Measurements from ENCODE around the gene ALPK1.
"Not testable (repeated sequence)": the region's sequence is repeated elsewhere in the genome, so short reads cannot be mapped to it uniquely, and the experiment has no call there.

The ALPK1 gene

GRCh38 chr4:112378858-112379257 is 81.7 kb downstream of the ALPK1 start:
- no peak for DNase-seq (ENCODE audit: low read depth)

- no peak for DNase-seq (ENCODE audit: low read depth)
These were observed 82.1 kb downstream of the ALPK1 start for GRCh38 chr4:112379306-112379705.

DNA sequence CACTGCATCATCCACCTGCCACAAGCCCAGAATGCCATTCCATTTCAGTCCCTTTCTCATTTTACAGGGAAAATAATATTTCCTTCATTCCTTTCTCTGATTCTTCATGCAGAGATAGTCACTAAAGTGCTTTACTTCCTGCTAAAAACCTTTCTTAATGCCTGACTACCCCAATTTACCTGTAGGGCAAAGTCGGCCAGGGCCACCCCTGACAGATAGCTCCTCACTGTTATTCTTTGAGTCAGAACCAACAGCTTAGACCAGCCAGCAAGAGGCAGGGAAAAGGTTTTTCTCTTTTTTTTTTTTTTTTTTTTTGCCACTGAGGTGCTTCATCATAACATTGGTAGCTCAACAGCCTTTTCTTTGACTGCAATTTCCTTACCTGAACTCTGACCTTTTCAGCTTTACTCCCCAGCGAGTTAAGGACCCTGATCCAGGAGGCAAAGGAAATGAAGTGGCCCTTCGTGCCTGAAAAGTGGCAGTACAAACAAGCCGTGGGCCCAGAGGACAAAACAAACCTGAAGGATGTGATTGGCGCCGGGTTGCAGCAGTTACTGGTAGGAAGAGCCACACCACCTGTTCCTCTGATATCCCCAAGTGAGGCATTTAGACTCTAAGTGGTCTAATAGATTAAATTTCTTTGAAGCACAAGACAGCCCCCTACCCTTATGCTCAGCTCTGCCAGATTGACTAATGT is 85.0 kb downstream of the ALPK1 start:
- DNase-seq (ENCODE audit: low read depth) = no peak

DNA sequence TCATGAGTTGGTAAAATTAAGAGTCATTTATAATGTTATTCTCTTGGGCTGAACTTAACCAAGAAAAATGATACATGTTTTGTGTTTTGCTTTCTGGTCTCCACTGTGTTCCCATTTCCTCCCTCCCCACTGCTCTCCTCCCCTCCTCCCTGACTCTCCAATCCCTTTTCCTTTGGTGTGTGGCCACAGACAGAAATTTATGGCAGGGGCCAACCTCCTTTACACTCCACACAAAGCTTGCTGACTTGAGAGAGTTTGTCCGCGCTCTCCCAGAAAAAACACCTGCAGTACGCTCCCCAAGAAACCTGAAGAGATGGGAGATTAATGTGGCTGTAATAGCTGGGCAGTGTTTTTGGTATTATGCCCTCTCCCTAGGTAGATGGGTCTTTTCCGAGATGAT is 88.9 kb downstream of the ALPK1 start:
- no peak for DNase-seq (ENCODE audit: low read depth)

GRCh38 chr4:112402098-112402497 is 104.9 kb downstream of the ALPK1 start:
- no peak for DNase-seq (ENCODE audit: low read depth)

DNA sequence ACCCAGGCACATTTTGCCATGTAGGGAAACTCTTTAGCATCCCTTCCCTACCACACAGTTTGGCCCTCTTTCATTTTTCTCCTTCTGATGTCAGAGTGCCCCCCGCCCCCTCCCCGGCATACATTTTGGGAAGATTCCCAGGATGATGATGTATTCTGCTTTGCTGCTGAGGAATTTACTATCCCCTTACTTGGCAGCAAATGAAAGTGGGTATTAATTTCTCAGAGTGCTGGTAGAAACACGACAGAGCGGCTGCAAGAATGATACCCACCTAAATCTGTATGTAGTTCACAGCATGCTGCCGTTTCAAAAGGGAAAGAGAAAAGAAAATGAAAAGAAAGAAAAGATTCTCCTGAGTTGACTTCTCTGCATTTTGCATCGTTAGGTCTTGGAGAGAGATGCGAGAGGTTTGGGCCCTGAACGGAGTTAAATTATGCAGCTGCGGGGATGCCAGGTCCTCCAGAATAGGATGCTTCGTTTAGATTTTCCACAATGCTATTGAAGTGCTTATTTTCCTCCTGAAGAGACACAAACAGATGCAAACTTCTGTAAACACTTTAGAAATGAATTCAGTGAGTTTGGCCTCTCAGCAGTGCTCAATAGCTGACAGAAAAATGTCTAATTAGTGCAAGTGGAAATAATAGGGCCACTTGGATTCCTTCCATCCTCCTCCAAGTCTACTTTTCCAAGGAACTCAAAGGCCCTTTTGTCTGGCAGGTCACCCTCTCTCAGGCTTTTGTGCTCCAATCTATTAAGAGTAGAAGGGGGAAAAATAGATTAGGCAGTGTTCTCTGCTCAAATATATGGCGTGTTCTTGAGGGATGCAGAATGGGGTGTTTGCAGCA is 106.2 kb downstream of the ALPK1 start:
- DNase-seq (ENCODE audit: low read depth) = no peak

DNA sequence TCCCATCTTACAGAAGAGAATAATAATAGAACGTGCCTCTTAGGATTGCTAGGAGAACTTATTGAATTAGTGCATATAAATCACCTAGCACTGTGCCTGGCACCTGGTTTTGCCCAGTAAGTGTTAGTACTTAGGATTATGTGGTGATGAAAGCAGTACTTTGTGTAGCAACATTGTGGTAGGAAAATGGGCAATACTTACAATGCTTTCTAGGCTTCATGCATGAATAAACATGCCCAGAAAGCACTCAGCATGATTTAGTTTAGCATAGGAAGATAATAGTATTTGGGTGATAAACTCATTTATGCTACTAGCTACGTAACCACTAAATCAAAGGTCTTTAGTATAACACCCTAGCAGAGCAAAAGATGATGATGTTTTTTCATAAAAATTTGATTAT is 113.2 kb downstream of the ALPK1 start:
- DNase-seq (ENCODE audit: low read depth) = no peak

DNA sequence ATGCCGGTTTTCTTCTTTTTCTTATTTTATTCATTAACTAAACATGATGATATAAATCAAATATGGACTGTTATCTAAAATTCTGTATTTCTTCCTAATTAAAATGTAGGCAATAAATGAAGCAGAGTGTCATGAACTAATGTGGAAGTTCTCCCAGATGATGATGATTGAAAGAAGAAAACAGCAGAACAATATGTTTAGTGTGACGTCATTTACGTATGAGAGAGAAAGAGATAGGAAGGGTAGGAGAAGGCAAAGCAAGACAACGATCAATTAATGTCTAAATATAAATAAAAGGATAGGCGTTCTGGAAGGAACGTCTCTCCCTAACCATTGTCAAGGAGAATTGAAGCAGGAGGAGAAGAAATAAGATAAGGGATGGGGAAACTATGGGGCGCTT is 113.6 kb downstream of the ALPK1 start:
- no peak for DNase-seq (ENCODE audit: low read depth)

DNA sequence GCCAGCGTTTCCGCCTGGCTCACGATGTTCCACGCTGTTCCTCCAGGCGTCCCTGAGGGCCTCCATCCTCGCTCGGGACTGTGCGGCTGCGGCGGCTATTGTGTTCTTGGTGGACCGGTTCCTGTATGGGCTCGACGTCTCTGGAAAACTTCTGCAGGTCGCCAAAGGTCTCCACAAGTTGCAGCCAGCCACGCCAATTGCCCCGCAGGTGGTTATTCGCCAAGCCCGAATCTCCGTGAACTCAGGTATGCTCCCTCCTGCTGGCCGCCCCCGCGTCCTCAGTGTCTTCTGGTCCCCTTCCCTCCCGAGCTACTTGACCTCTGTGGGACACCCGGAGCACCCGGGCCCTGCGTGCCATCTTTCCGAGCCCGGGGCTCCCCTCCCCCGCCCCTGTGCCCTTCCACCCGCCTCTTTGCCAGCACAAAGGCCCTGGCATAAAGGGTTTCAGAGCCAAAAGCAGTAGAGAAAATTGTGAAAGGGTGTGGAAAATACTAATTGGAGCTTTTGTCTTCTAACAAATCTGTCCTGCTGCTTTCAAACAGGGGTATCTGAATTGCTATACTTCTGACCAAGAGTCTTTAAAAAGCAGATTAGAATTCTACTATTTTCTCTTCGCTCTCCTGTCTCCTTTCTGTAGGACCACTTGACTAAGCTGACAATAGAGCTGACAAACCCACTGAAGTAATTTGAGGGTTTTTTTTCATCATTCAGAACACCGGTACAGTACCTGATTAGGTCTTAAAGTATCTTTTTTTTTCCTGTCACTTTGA is 114.8 kb downstream of the ALPK1 start:
- no peak for DNase-seq (ENCODE audit: low read depth)

GRCh38 chr4:112416464-112416863 is 119.3 kb downstream of the ALPK1 start:
- DNase-seq (ENCODE audit: low read depth) = no peak

- no peak for DNase-seq (ENCODE audit: low read depth)
These were observed 120.9 kb downstream of the ALPK1 start for GRCh38 chr4:112418092-112418491.

DNA sequence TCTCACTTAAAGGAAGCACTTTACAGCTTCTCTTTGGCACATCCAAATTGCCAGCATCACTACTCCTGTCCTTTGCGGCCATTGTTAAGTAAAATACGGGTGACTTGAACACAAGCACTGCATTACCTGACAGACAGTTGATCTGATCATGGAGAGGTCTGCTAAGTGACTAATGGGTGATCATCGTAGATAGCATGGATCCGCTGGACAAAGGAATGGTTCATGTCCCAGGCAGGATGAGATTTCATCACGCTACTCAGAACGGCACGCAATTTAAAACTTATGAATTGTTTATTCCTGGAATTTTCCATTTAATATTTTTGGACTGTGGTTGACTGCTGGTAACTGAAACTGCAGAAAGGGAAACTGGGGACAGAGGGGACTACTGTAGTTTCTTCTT is 124.7 kb downstream of the ALPK1 start:
- DNase-seq (ENCODE audit: low read depth) = no peak

GRCh38 chr4:112422644-112423043 is 125.5 kb downstream of the ALPK1 start:
- DNase-seq (ENCODE audit: low read depth) = no peak

DNA sequence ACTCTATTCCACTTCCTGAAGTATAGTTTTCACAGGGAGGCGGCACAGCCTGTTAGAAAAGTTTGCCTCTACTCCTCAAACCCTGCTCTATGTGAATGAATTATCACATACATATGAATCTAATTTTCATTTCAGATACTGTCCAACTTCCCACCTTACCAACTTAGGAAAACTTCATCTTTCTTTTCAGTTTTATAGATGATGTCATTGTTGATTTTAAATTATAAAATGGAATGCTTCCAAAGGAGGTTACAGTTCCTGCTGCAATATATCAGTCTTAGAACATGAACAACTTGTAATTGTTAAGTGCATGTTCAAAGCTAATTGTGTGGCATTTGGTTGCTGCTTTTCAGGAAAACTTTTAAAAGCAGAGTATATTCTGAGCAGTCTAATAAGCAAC is 126.4 kb downstream of the ALPK1 start:
- no peak for DNase-seq (ENCODE audit: low read depth)

GRCh38 chr4:112425823-112426222 is 128.7 kb downstream of the ALPK1 start:
- DNase-seq (ENCODE audit: low read depth) = no peak

GRCh38 chr4:112426416-112426815 is 129.2 kb downstream of the ALPK1 start:
- DNase-seq (ENCODE audit: low read depth) = no peak

DNA sequence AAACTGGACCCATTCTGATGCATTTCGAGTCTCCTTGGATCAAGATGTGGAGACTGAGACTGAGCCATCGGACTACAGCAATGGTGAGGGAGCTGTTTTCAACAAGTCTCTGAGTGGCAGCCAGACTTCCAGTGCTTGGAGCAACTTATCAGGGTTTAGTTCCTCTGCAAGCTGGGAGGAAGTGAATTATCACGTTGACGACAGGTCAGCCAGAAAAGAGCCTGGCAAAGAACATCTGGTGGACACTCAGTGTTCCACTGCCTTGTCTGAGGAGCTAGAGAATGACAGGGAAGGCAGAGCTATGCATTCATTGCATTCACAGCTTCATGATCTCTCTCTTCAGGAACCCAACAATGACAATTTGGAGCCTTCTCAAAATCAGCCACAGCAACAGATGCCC is 134.0 kb downstream of the ALPK1 start:
- DNase-seq (ENCODE audit: low read depth) = no peak

- no peak for DNase-seq (ENCODE audit: low read depth)
These were observed 139.8 kb downstream of the ALPK1 start for GRCh38 chr4:112436987-112437386.

GRCh38 chr4:112442226-112442625 is 145.1 kb downstream of the ALPK1 start:
- DNase-seq (ENCODE audit: low read depth) = not testable (repeated sequence)

DNA sequence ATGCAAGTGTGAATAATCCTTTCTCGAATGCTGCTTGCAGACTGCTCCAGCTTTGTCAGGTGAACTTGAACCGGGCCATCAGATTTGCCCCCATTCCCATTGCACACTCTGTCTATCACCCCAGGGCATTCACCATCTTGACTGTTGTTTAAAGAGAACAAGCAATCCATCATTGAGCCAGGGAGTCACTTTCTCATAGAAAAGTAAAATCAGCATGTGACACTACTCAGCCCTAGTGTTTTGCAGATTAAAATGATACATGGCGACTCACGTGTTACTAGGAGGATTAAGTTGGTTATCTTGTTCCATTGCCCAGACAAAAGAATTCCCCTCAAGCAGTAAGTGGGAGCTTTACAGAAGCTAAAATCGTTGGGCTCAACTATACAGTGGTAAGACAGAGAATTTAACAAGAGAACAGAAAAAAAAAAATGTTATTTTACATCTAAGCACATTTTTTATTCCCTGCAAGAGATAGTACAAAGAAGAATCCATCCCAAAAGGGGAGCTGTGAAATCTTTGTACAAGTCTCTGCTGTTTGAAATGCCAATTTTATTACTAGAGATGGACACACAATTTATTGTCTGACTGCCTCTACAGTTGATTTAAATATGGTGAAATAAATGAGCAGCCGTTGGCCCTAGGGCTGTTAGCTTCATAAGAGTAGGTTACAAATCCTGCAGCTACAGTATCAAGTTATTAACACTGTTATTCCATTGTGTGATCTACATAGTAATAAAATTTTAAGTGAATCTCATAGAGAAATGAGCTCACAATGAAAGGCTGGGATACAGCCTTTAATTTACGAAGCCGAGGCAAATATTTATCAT is 151.3 kb downstream of the ALPK1 start:
- no peak for DNase-seq (ENCODE audit: low read depth)

GRCh38 chr4:112449708-112450107 is 152.5 kb downstream of the ALPK1 start:
- no peak for DNase-seq (ENCODE audit: low read depth)

- no peak for DNase-seq (ENCODE audit: low read depth)
These were observed 153.9 kb downstream of the ALPK1 start for GRCh38 chr4:112451104-112451503.
